Activated CD4-positive, alpha-beta T cell treated with anti-CD3 and anti-CD28 coated beads, Interleukin-2, amount 10 ng/mL, durations not matched to agents 24 days and 14 days (primary cell): ENCODE measurements around the gene ZFAND5. TPM values are rescaled to one million over a fixed set of nuclear protein-coding genes. Genes with fewer than 3 reads are reported as not detected.

Source experiments
- total RNA-seq: library from RNA; stranded (reverse); gene quantifications from 2 replicates; pipeline ENCODE4 v1.2.3, GENCODE V29; 2022

The ZFAND5 gene
- total RNA-seq, 1 donor from 2014 or later = 115 TPM

Other genes starting within 250 kb of the ZFAND5 start
- not detected in 2 replicates for gene GDA, start 215.8 kb downstream of the ZFAND5 start, total RNA-seq
- not detected in 2 replicates for gene TMC1, start 156.4 kb upstream of the ZFAND5 start, total RNA-seq